HG03442 (cell line): ENCODE measurements around the gene KCNK17.

Source experiments
- ATAC-seq: cut with Tn5 transposase; IDR thresholded peaks from one replicate; pipeline ENCODE4 v1.9.1; 2021; ENCODE audit warnings: mild to moderate bottlenecking, moderate library complexity; ENCODE audit not compliant: unreplicated experiment

KCNK17 gene

GRCh38 chr6:39273406-39273821, 40.8 kb downstream of the KCNK17 start:
- ATAC-seq, result no peak

GRCh38 chr6:39269961-39270360, 44.3 kb downstream of the KCNK17 start:
- no peak for ATAC-seq

GRCh38 chr6:39268721-39269120, 45.5 kb downstream of the KCNK17 start:
- no peak for ATAC-seq

GRCh38 chr6:39268171-39268570, 46.0 kb downstream of the KCNK17 start:
- no peak for ATAC-seq

- ATAC-seq, result no peak
These were observed 47.4 kb downstream of the KCNK17 start for GRCh38 chr6:39266782-39267355.

GRCh38 chr6:39266375-39266774, 47.8 kb downstream of the KCNK17 start:
- no peak for ATAC-seq

- ATAC-seq, result no peak
These were observed 50.7 kb downstream of the KCNK17 start for GRCh38 chr6:39263303-39264037.

GRCh38 chr6:39261751-39262150, 52.5 kb downstream of the KCNK17 start:
- ATAC-seq, result no peak

- ATAC-seq, result no peak
These were observed 53.3 kb downstream of the KCNK17 start for GRCh38 chr6:39260953-39261352.

GRCh38 chr6:39260456-39260855, 53.8 kb downstream of the KCNK17 start:
- ATAC-seq, result no peak

- ATAC-seq, result no peak
These were observed 57.8 kb downstream of the KCNK17 start for GRCh38 chr6:39256294-39256940.

GRCh38 chr6:39254999-39255535, 59.2 kb downstream of the KCNK17 start:
- no peak for ATAC-seq

GRCh38 chr6:39251406-39251805, 62.8 kb downstream of the KCNK17 start:
- no peak for ATAC-seq

- no peak for ATAC-seq
These were observed 63.7 kb downstream of the KCNK17 start for GRCh38 chr6:39250507-39250906.

- no peak for ATAC-seq
These were observed 64.9 kb downstream of the KCNK17 start for GRCh38 chr6:39249278-39249677.
